RWPE2 (cell line): ENCODE results near the gene RD3L.
A peak's percentile ranks its signal among the peaks of the same experiment; 100 is the strongest.
"Not testable (repeated sequence)": the region's sequence is repeated elsewhere in the genome, so short reads cannot be mapped to it uniquely, and the experiment has no call there.

ENCODE experiments used
- ATAC-seq: fragments of 200-7000 bp; cut with Tn5 transposase; 3 replicates; pipeline ENCODE4 v1.9.1; 2021; ENCODE audit warnings: low read depth
- DNase-seq: peaks from one replicate; pipeline ENCODE4 v3.0.0-alpha.2; 2020; ENCODE audit warnings: low spot score
- H3K27ac ChIP-seq: fragments of 450-650 bp; 2 replicates; pipeline ENCODE4 v1.5.1; 2017; ENCODE audit warnings: mild to moderate bottlenecking; ENCODE audit not compliant: poor library complexity, severe bottlenecking
- H3K27me3 ChIP-seq: fragments of 250-450 bp; sonication (Bioruptor Pico); 2 replicates; pipeline ENCODE4 v1.5.1; 2021; ENCODE audit warnings: mild to moderate bottlenecking, moderate library complexity; ENCODE audit not compliant: insufficient read depth, poor library complexity, severe bottlenecking
- H3K36me3 ChIP-seq: fragments of 250-450 bp; sonication (Bioruptor Pico); 2 replicates; pipeline ENCODE4 v1.5.1; 2020; ENCODE audit warnings: low read depth, mild to moderate bottlenecking, moderate library complexity
- H3K4me1 ChIP-seq: fragments of 250-450 bp; sonication (Bioruptor Pico); 2 replicates; pipeline ENCODE4 v1.5.1; 2021; ENCODE audit warnings: mild to moderate bottlenecking, moderate library complexity; ENCODE audit not compliant: insufficient read depth, poor library complexity, severe bottlenecking
- H3K4me3 ChIP-seq: fragments of 250-450 bp; sonication (Bioruptor Pico); 2 replicates; pipeline ENCODE4 v1.5.1; 2021; ENCODE audit warnings: mild to moderate bottlenecking, moderate library complexity; ENCODE audit not compliant: severe bottlenecking
- H3K9me3 ChIP-seq: fragments of 250-450 bp; sonication (Bioruptor Pico); 2 replicates; pipeline ENCODE4 v1.5.1; 2021; ENCODE audit warnings: mild to moderate bottlenecking, moderate library complexity; ENCODE audit not compliant: severe bottlenecking
- CTCF ChIP-seq: fragments of 450-650 bp; IDR thresholded peaks from one replicate; pipeline ENCODE4 v1.5.1; 2017; ENCODE audit warnings: mild to moderate bottlenecking, moderate library complexity; ENCODE audit not compliant: poor library complexity, severe bottlenecking

RD3L gene

GRCh38 chr14:103930051-103930604, 12.2 kb downstream of the RD3L start:
- Histone ChIP-seq H3K9me3 (no peaks in the 10 kb centered on the region), H3K4me3 (no peak overlapping the region), H3K27me3 (no peaks in the 10 kb centered on the region), H3K36me3 (no peaks in the 10 kb centered on the region), H3K27ac (no peak overlapping the region), H3K4me1 (peaks cover 21% of the 10 kb centered on the region)
- DNase-seq (no peak), ATAC-seq (no peak)
- TF ChIP-seq CTCF, result no peak

- Histone ChIP-seq H3K9me3 (no peaks in the 10 kb centered on the region), H3K4me3 (no peak within 1 kb of the TSS), H3K27ac (no peak within 1 kb of the TSS), H3K27me3 (no peaks in the 10 kb centered on the region), H3K4me1 (peaks cover 12% of the 10 kb centered on the region), H3K36me3 (no peaks in the 10 kb centered on the region)
- ATAC-seq (no peak), DNase-seq (no peak)
- TF ChIP-seq CTCF, result no peak
Observed at GRCh38 chr14:103928011-103928890, 14.1 kb downstream of the RD3L start, which contains the start of gene TDRD9. TDRD9 (plus strand) TSS chr14:103928456; CDS start chr14:103928510, 54 bp downstream.

- ATAC-seq (no peak), DNase-seq (no peak)
- no peak for TF ChIP-seq CTCF
- no peaks in the 10 kb centered on the region for H3K36me3 ChIP-seq
- no peaks in the 10 kb centered on the region for H3K9me3 ChIP-seq
- no peak overlapping the region for H3K27ac ChIP-seq
- peaks cover 6% of the 10 kb centered on the region for H3K4me1 ChIP-seq
- H3K27me3 ChIP-seq, result no peaks in the 10 kb centered on the region
- no peak overlapping the region for H3K4me3 ChIP-seq
Observed at GRCh38 chr14:103927566-103927965, 14.8 kb downstream of the RD3L start.

GRCh38 chr14:103925316-103925715, 17.0 kb downstream of the RD3L start:
- no peaks in the 10 kb centered on the region for H3K36me3 ChIP-seq
- no peak for DNase-seq
- no peaks in the 10 kb centered on the region for H3K4me1 ChIP-seq
- no peak overlapping the region for H3K4me3 ChIP-seq
- no peaks in the 10 kb centered on the region for H3K9me3 ChIP-seq
- H3K27ac ChIP-seq, result no peak overlapping the region
- no peak for TF ChIP-seq CTCF
- no peak for ATAC-seq
- no peaks in the 10 kb centered on the region for H3K27me3 ChIP-seq

DNA sequence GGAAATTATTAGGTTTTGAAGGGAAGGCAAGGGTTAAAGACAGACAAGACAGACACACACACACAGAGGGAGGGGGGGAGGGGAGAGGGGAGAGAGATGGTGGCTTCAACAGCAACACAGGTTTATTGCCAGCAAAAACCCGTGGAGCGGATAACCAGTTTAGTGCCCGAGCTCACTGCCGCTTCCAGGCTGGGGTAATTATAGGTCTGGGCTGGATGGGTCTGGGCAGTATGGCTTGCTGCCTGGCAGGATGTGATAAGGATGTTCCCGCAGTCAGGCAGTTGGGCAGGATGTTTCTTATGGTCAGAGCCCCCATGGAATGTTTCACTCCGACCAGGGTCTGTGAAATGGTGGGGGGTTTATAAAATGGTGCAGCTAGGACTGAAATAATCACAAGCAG, 18.5 kb downstream of the RD3L start:
- Histone ChIP-seq H3K9me3 (no peaks in the 10 kb centered on the region), H3K27ac (no peak overlapping the region), H3K4me3 (no peak overlapping the region), H3K36me3 (0 out of 2 replicates have a peak, but pooled peaks cover under 1% of the 10 kb centered on the region), H3K27me3 (no peaks in the 10 kb centered on the region), H3K4me1 (no peaks in the 10 kb centered on the region)
- ATAC-seq (no peak), DNase-seq (no peak)
- no peak for TF ChIP-seq CTCF

DNA sequence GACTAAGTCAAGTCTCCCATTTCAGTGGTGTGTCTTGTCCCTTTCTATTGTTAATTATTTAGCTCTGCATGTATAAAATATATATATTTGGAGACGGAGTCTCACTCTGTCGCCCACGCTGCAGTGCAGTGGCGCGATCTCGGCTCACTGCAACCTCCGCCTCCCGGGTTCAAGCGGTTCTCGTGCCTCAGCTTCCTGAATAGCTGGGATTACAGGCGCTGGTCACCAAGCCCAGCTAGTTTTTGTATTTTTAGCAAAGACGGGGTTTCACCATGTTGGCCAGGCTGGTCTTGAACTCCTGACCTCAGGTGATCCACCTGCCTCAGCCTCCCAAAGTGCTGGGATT, 20.5 kb downstream of the RD3L start:
- Histone ChIP-seq H3K4me3 (peak overlapping the region; percentile 77), H3K36me3 (peaks cover 18% of the 10 kb centered on the region)
- DNase-seq, H3K9me3 ChIP-seq, H3K27ac ChIP-seq, H3K4me1 ChIP-seq, H3K27me3 ChIP-seq, ATAC-seq: not testable (repeated sequence)
